Neural progenitor cell (in vitro differentiated cells): ENCODE results near the gene HYPK. TPM values are rescaled to one million over a fixed set of nuclear protein-coding genes. Genes with fewer than 3 reads are reported as not detected.

ENCODE experiments used
- DNase-seq: peaks from one replicate; pipeline ENCODE4 v3.0.0-alpha.2; 2016; ENCODE audit warnings: low spot score
- H2AFZ ChIP-seq: fragments of 200-600 bp; sonication (generic); replicated peaks from 2 replicates; pipeline ENCODE4 v1.6.1; 2016; ENCODE audit warnings: antibody characterized with exemption
- H3F3A ChIP-seq: fragments of 200-600 bp; sonication (generic); 2 replicates; pipeline ENCODE4 v1.6.1; 2016; ENCODE audit warnings: antibody characterized with exemption, low read depth
- H3K27ac ChIP-seq: fragments of 200-600 bp; sonication (generic); 2 replicates; pipeline ENCODE4 v1.5.1; 2016; ENCODE audit warnings: mild to moderate bottlenecking
- H3K27me3 ChIP-seq: fragments of 200-600 bp; sonication (generic); 2 replicates; pipeline ENCODE4 v1.6.1; 2016; ENCODE audit warnings: mild to moderate bottlenecking, moderate library complexity
- H3K36me3 ChIP-seq: fragments of 200-600 bp; sonication (generic); 2 replicates; pipeline ENCODE4 v1.5.1; 2016
- H3K4me1 ChIP-seq: fragments of 200-600 bp; sonication (generic); 2 replicates; pipeline ENCODE4 v1.6.1; 2016; ENCODE audit warnings: mixed run types
- H3K4me2 ChIP-seq: fragments of 200-600 bp; sonication (generic); 2 replicates; pipeline ENCODE4 v1.6.1; 2016
- H3K4me3 ChIP-seq: fragments of 200-600 bp; sonication (generic); 2 replicates; pipeline ENCODE4 v1.5.1; 2016
- H3K79me2 ChIP-seq: fragments of 200-600 bp; sonication (generic); 2 replicates; pipeline ENCODE4 v1.6.1; 2016; ENCODE audit warnings: low read depth
- H3K9ac ChIP-seq: fragments of 200-600 bp; sonication (generic); 2 replicates; pipeline ENCODE4 v1.6.1; 2016
- H3K9me3 ChIP-seq: fragments of 200-600 bp; sonication (generic); 2 replicates; pipeline ENCODE4 v1.5.1; 2016; ENCODE audit warnings: low read depth
- H4K20me1 ChIP-seq: fragments of 200-600 bp; sonication (generic); 2 replicates; pipeline ENCODE4 v1.6.1; 2016; ENCODE audit warnings: low read depth
- H3K27ac Mint-ChIP-seq: 3 replicates; pipeline ENCODE4 v1.8.0; 2021; ENCODE audit warnings: mixed read lengths
- H3K27me3 Mint-ChIP-seq: 2 replicates; pipeline ENCODE4 v1.8.0; 2022; ENCODE audit warnings: low read depth, mild to moderate bottlenecking, inconsistent platforms, moderate library complexity, mixed read lengths; ENCODE audit not compliant: insufficient read depth
- H3K36me3 Mint-ChIP-seq: 3 replicates; pipeline ENCODE4 v1.8.0; 2021; ENCODE audit warnings: mixed read lengths
- H3K4me1 Mint-ChIP-seq: 3 replicates; pipeline ENCODE4 v1.8.0; 2021; ENCODE audit warnings: mixed read lengths
- H3K4me3 Mint-ChIP-seq: 3 replicates; pipeline ENCODE4 v1.8.0; 2021; ENCODE audit warnings: mild to moderate bottlenecking, moderate library complexity, mixed read lengths
- H3K9me3 Mint-ChIP-seq: 3 replicates; pipeline ENCODE4 v1.8.0; 2020; ENCODE audit warnings: mixed read lengths
- EZH2 ChIP-seq: fragments of 200-600 bp; sonication (generic); IDR thresholded peaks from 2 replicates; pipeline ENCODE4 v1.6.1; 2017; ENCODE audit warnings: antibody characterized with exemption, mild to moderate bottlenecking, moderate library complexity
- EZH2phosphoT487 ChIP-seq: fragments of 200-600 bp; sonication (generic); IDR thresholded peaks from 2 replicates; pipeline ENCODE4 v1.6.1; 2017; ENCODE audit warnings: antibody characterized with exemption
- total RNA-seq: library from RNA; depleted of rRNA; stranded (reverse); fragments of >200 nt; gene quantifications from 2 replicates; pipeline ENCODE4 v1.2.3, GENCODE V29; 2015; ENCODE audit warnings: low replicate concordance
- TF ChIP-seq, protein P1 (sequence below): fragments of 200-600 bp; sonication (generic); IDR thresholded peaks from 2 replicates; pipeline ENCODE4 v1.5.1; 2017; ENCODE audit warnings: antibody characterized with exemption, mild to moderate bottlenecking

HYPK gene
- total RNA-seq, 1 donor from 2014 or later = 8.3 TPM

- Histone ChIP-seq H3K79me2 (no peaks in the 10 kb centered on the region), H4K20me1 (peaks cover 16% of the 10 kb centered on the region), H3K27me3 (peaks cover 19% of the 10 kb centered on the region), H3K9me3 (no peaks in the 10 kb centered on the region), H3K36me3 (peaks cover 34% of the 10 kb centered on the region), H2AFZ (no peak overlapping the region), H3K4me3 (no peak overlapping the region), H3K4me2 (no peak overlapping the region), H3K9ac (no peak overlapping the region), H3F3A (peaks cover 84% of the 10 kb centered on the region), H3K4me1 (no peaks in the 10 kb centered on the region), H3K27ac (no peak overlapping the region)
- H3K9me3 Mint-ChIP-seq = no peaks in the 10 kb centered on the region
- DNase-seq = no peak
- no peak overlapping the region for H3K4me3 Mint-ChIP-seq
- TF ChIP-seq EZH2 (no peak), EZH2phosphoT487 (no peak)
- TF ChIP-seq, protein P1, sequence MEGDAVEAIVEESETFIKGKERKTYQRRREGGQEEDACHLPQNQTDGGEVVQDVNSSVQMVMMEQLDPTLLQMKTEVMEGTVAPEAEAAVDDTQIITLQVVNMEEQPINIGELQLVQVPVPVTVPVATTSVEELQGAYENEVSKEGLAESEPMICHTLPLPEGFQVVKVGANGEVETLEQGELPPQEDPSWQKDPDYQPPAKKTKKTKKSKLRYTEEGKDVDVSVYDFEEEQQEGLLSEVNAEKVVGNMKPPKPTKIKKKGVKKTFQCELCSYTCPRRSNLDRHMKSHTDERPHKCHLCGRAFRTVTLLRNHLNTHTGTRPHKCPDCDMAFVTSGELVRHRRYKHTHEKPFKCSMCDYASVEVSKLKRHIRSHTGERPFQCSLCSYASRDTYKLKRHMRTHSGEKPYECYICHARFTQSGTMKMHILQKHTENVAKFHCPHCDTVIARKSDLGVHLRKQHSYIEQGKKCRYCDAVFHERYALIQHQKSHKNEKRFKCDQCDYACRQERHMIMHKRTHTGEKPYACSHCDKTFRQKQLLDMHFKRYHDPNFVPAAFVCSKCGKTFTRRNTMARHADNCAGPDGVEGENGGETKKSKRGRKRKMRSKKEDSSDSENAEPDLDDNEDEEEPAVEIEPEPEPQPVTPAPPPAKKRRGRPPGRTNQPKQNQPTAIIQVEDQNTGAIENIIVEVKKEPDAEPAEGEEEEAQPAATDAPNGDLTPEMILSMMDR = no peak
- peaks cover 5% of the 10 kb centered on the region for H3K27me3 Mint-ChIP-seq
- H3K4me1 Mint-ChIP-seq = no peaks in the 10 kb centered on the region
- peaks cover 35% of the 10 kb centered on the region for H3K36me3 Mint-ChIP-seq
- no peak overlapping the region for H3K27ac Mint-ChIP-seq
Measured at GRCh38 chr15:43772624-43773023, 27.8 kb upstream of the HYPK start.

DNA sequence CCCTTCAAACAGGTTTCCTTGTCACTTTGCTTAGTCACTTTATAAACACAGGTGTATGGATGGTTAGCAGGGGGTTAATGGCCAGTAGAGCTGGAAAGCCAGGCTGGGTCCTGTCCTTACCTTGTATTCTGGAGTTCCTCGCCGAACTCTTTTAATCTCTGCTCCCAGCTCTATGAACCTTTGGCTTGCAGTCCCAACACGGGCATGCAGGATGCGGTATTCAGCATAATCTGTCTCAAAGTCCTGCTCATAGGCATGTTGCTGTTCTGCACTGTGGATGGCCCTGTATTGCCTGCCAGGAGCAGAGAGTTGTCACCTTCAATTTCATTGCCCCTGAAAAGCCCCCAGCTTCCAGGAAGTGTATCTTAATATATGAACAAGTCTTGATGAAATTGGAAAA lies 26.3 kb upstream of the HYPK start:
- Histone ChIP-seq H3K4me3 (no peak overlapping the region), H4K20me1 (peaks cover 16% of the 10 kb centered on the region), H3K9me3 (no peaks in the 10 kb centered on the region), H2AFZ (no peak overlapping the region), H3K4me2 (no peak overlapping the region), H3K27ac (no peak overlapping the region), H3F3A (peaks cover 71% of the 10 kb centered on the region), H3K4me1 (no peaks in the 10 kb centered on the region), H3K9ac (no peak overlapping the region), H3K79me2 (no peaks in the 10 kb centered on the region), H3K36me3 (peaks cover 28% of the 10 kb centered on the region), H3K27me3 (peaks cover 19% of the 10 kb centered on the region)
- Mint-ChIP-seq H3K4me3 (no peak overlapping the region), H3K9me3 (no peaks in the 10 kb centered on the region), H3K36me3 (peaks cover 24% of the 10 kb centered on the region), H3K27ac (no peak overlapping the region), H3K4me1 (no peaks in the 10 kb centered on the region), H3K27me3 (peaks cover 7% of the 10 kb centered on the region)
- no peak for TF ChIP-seq EZH2phosphoT487
- TF ChIP-seq EZH2 = no peak
- TF ChIP-seq, protein P1 = no peak
- no peak for DNase-seq

DNA sequence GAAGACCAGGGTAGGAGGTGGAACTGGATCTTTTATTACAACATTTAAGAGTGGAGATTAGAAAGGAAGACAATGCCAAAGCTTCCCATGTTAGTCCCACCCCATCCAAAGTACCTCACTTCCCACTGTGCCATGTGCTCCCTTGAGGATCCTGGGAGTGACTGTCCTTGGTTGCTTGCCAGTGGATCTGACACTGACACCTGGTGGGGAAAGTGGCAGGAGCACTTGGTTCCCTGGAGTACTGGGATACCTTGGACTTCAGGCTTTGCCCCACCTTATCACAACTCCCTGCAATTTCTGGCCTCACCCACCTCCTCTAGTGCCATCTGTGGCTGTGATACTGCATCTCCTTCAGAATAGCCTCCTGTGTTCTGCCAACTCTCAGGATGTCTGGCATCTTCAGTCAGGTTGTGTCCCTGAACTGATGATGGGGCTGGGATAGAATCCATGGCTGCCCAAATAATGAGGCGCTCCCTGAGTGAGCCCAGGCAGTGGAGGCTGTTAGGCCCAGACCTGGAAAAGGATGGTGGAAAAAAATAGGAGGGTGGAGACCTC lies 24.9 kb upstream of the HYPK start:
- Mint-ChIP-seq H3K36me3 (peaks cover 15% of the 10 kb centered on the region), H3K9me3 (no peaks in the 10 kb centered on the region), H3K4me1 (no peaks in the 10 kb centered on the region), H3K27me3 (peaks cover 7% of the 10 kb centered on the region), H3K27ac (peak overlapping the region; percentile 85), H3K4me3 (peak overlapping the region; percentile 4)
- Histone ChIP-seq H2AFZ (no peak overlapping the region), H3K9ac (no peak overlapping the region), H4K20me1 (peaks cover 11% of the 10 kb centered on the region), H3K9me3 (no peaks in the 10 kb centered on the region), H3K36me3 (peaks cover 15% of the 10 kb centered on the region), H3K4me3 (peak overlapping the region; percentile 53), H3K27ac (no peak overlapping the region), H3F3A (peaks cover 61% of the 10 kb centered on the region), H3K4me1 (no peaks in the 10 kb centered on the region), H3K79me2 (no peaks in the 10 kb centered on the region), H3K27me3 (peaks cover 19% of the 10 kb centered on the region), H3K4me2 (peak overlapping the region; percentile 88)
- DNase-seq = peak; percentile 40
- TF ChIP-seq, protein P1 = peak; percentile 35
- TF ChIP-seq EZH2 = no peak
